Measurements from ENCODE around the gene PNO1. TPM values are rescaled to one million over a fixed set of nuclear protein-coding genes. Genes with fewer than 3 reads are reported as not detected.
A peak's percentile ranks its signal among the peaks of the same experiment; 100 is the strongest.

The PNO1 gene
- total RNA-seq, 6 experiments from 2014 or later = 4.7 to 12.7 (median 7.8) TPM

- H3K4me1 ChIP-seq = no peaks in the 10 kb centered on the region
- no peak overlapping the region for H3K27ac ChIP-seq
- H3K4me3 ChIP-seq = no peak overlapping the region
- DNase-seq (no peak), ATAC-seq (no peak)
- no peaks in the 10 kb centered on the region for H3K9me3 ChIP-seq
- TF ChIP-seq, protein P1, sequence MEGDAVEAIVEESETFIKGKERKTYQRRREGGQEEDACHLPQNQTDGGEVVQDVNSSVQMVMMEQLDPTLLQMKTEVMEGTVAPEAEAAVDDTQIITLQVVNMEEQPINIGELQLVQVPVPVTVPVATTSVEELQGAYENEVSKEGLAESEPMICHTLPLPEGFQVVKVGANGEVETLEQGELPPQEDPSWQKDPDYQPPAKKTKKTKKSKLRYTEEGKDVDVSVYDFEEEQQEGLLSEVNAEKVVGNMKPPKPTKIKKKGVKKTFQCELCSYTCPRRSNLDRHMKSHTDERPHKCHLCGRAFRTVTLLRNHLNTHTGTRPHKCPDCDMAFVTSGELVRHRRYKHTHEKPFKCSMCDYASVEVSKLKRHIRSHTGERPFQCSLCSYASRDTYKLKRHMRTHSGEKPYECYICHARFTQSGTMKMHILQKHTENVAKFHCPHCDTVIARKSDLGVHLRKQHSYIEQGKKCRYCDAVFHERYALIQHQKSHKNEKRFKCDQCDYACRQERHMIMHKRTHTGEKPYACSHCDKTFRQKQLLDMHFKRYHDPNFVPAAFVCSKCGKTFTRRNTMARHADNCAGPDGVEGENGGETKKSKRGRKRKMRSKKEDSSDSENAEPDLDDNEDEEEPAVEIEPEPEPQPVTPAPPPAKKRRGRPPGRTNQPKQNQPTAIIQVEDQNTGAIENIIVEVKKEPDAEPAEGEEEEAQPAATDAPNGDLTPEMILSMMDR (IDR thresholded peaks at IDR 0.05) = no peak
- TF ChIP-seq POLR2A (IDR thresholded peaks at IDR 0.05) = no peak
- intact Hi-C loops (cut with DNase I) = no loop called here
- H3K27me3 ChIP-seq = no peaks in the 10 kb centered on the region
- WGBS (ENCODE audit: insufficient coverage, low coverage, low lambda C conversion rate, missing lambda C conversion rate) = 72% methylated on average over 4 of the region's 4 CpGs
- peaks cover 0 to 27% (median under 1%) of the 10 kb centered on the region in 4 donors for H3K36me3 ChIP-seq
These were observed 21.4 kb downstream of the PNO1 start for GRCh38 chr2:68178954-68179627.

DNA sequence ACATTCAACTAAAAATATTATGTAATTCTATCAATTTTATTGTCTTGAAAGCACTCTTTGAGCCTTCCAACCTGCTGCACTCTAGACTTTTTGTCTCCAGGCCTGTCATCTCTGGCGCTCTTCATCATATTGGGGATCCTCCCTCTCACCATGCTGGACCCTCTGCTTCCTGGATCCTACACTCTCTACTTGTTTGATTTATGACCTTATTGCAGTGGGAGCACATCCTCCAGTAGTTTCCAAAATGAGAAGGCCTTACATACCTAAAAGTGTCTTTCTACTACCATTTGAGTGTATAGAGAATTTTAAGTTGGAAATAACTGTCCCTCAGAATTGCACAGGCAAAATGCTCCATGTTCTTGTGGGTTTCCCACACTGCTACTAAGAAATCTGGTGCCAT lies 25.2 kb downstream of the PNO1 start:
- ATAC-seq (no peak), DNase-seq (no peak)
- Histone ChIP-seq H3K27me3 (no peaks in the 10 kb centered on the region), H3K4me3 (no peak overlapping the region), H3K27ac (no peak overlapping the region), H3K36me3 (peaks cover 0 to 22% (median 0%) of the 10 kb centered on the region in 4 donors), H3K9me3 (no peaks in the 10 kb centered on the region), H3K4me1 (peaks cover 0 to 15% (median 7%) of the 10 kb centered on the region in 4 donors)
- intact Hi-C loops (cut with DNase I) = no loop called here
- WGBS (ENCODE audit: insufficient coverage, low coverage, low lambda C conversion rate, missing lambda C conversion rate) = 94% methylated on average over 1 of the region's 1 CpG
- TF ChIP-seq, protein P1 (IDR thresholded peaks at IDR 0.05) = no peak
- TF ChIP-seq POLR2A (IDR thresholded peaks at IDR 0.05) = no peak

DNA sequence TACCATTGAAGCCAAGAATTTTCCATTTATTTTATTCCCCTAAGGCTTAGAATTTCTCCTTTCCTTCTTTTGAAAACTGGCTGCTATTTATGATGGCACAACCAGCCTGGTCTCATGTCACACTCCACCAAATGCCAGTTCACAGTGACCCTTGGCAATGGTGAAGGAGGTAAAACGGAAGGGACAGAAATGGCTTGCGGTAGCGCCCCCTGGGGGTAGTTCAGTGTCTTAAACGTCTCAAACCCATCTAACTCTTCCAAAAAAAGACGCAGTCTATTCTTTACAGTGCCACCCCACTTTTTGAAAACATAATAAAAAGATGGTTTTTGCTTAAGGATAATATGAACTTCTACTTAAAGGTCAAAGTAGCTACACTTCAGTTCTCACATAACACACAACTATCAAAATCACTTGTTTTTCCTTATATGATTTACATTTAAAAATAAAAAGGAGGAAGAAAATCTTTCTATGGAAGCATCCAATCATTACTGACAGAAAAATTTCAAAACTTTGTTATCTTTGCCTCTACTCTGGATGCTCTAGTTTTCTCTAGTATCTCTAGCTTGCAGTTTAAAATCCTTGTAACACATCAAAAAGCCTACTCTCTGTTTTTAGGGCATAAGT lies 28.0 kb downstream of the PNO1 start:
- peak in 1 of 3 donors; percentile 27 for DNase-seq
- TF ChIP-seq, protein P1 (IDR thresholded peaks at IDR 0.05) = peak; percentile 21 to 62 (median 47)
- TF ChIP-seq POLR2A (IDR thresholded peaks at IDR 0.05) = no peak
- intact Hi-C loops (cut with DNase I) = no loop called here
- Histone ChIP-seq H3K4me1 (peaks cover 0 to 23% (median 7%) of the 10 kb centered on the region in 4 donors), H3K4me3 (no peak overlapping the region), H3K27me3 (no peaks in the 10 kb centered on the region), H3K27ac (no peak overlapping the region), H3K9me3 (no peaks in the 10 kb centered on the region), H3K36me3 (peaks cover 0 to 14% (median 0%) of the 10 kb centered on the region in 4 donors)
- 46% methylated on average over 5 of the region's 5 CpGs for WGBS (ENCODE audit: insufficient coverage, low coverage, low lambda C conversion rate, missing lambda C conversion rate)
- ATAC-seq = peak in 3 of 4 donors; percentile 10 to 47 (median 44)

GRCh38 chr2:68187329-68187728 lies 29.6 kb downstream of the PNO1 start:
- H3K27me3 ChIP-seq = no peaks in the 10 kb centered on the region
- H3K9me3 ChIP-seq = no peaks in the 10 kb centered on the region
- peak overlapping the region in 1 of 3 donors; percentile 32 for H3K4me3 ChIP-seq
- ATAC-seq = peak; percentile 35 to 72 (median 56)
- TF ChIP-seq, protein P1 (IDR thresholded peaks at IDR 0.05) = no peak
- peaks cover 0 to 23% (median 7%) of the 10 kb centered on the region in 4 donors for H3K4me1 ChIP-seq
- 11% methylated on average over 1 of the region's 1 CpG for WGBS (ENCODE audit: insufficient coverage, low coverage, low lambda C conversion rate, missing lambda C conversion rate)
- peak overlapping the region in 1 of 3 donors; percentile 39 for H3K27ac ChIP-seq
- no peak for DNase-seq
- peaks cover 0 to 11% (median 0%) of the 10 kb centered on the region in 4 donors for H3K36me3 ChIP-seq
- intact Hi-C loops (cut with DNase I) = no loop called here
